ENCODE measurements around the gene HOATZ.

HOATZ gene

GRCh38 chr11:111566324-111566723 is 51.7 kb downstream of the HOATZ start:
- DNase-seq: no peak
- Histone ChIP-seq H3K36me3 (ENCODE audit: control insufficient read depth in 1 of 2, insufficient read depth in 2 of 2, low read depth in 1 of 2, low read length in 2 of 2) (peaks cover 0 to 7% of the 10 kb centered on the region in 2 experiments), H3K9ac (ENCODE audit: low read length) (no peak overlapping the region), H3K4me1 (ENCODE audit: control insufficient read depth, insufficient read depth, low read depth, low read length) (peaks cover 11% of the 10 kb centered on the region), H3K4ac (ENCODE audit: low read depth in 1 of 2, low read length in 2 of 2) (no peak overlapping the region), H2BK12ac (ENCODE audit: low read length in 2 of 2) (peak overlapping the region in 1 of 2 experiments; percentile 57), H3K27ac (ENCODE audit: low read length, poor library complexity, severe bottlenecking) (no peak overlapping the region), H2BK120ac (ENCODE audit: low read depth, low read length) (no peak overlapping the region), H2BK15ac (ENCODE audit: low read depth, poor library complexity, severe bottlenecking) (no peak overlapping the region), H3K79me1 (replicated peaks; ENCODE audit: low read length, poor library complexity, severe bottlenecking) (no peaks in the 10 kb centered on the region), H3K9me3 (ENCODE audit: control insufficient read depth, low read length) (no peaks in the 10 kb centered on the region), H2AK5ac (ENCODE audit: low read length, severe bottlenecking) (peak overlapping the region; percentile 46), H3K14ac (ENCODE audit: low read length in 2 of 2) (no peak overlapping the region), H2AFZ (ENCODE audit: low read depth, low read length) (no peak overlapping the region), H4K8ac (ENCODE audit: low read length) (no peak overlapping the region), H3K4me3 (ENCODE audit: insufficient read depth in 1 of 2, low read depth in 1 of 2, low read length in 2 of 2) (no peak overlapping the region), H3K27me3 (ENCODE audit: control insufficient read depth in 1 of 2, insufficient read depth in 1 of 2, low read length in 2 of 2) (no peaks in the 10 kb centered on the region), H2BK5ac (ENCODE audit: low read depth, low read length, poor library complexity, severe bottlenecking) (no peak overlapping the region), H3K4me2 (ENCODE audit: low read length, poor library complexity, severe bottlenecking) (no peak overlapping the region), H3K18ac (ENCODE audit: low read depth in 1 of 2, low read length in 2 of 2) (no peak overlapping the region), H3K23ac (ENCODE audit: low read length in 2 of 2) (no peak overlapping the region), H4K91ac (ENCODE audit: low read length) (no peak overlapping the region)
- WGBS: 81% methylated on average over 6 of the region's 7 CpGs

DNA sequence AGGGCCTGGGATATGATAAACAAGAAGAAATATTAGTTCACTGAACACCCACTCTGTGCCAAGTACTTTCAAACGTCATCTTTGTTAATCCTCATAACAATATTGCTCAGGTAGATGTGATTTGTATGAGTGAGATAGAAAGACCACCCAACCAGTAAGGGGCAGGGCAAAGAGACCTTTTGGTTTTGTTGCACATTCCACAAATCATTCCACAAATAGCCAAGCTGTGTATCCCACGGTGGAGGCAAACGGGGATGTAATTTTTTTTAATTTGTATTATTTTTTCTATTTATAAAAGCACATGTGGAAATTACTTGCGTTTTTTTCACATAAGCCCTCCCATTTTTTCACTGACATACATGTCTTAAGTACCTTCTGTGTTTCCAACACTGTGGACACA is 54.9 kb downstream of the HOATZ start:
- Histone ChIP-seq H4K91ac (ENCODE audit: low read length) (no peak overlapping the region), H2BK5ac (ENCODE audit: low read depth, low read length, poor library complexity, severe bottlenecking) (no peak overlapping the region), H4K8ac (ENCODE audit: low read length) (no peak overlapping the region), H2BK15ac (ENCODE audit: low read depth, poor library complexity, severe bottlenecking) (no peak overlapping the region), H3K4ac (ENCODE audit: low read depth in 1 of 2, low read length in 2 of 2) (no peak overlapping the region), H3K27me3 (ENCODE audit: control insufficient read depth in 1 of 2, insufficient read depth in 1 of 2, low read length in 2 of 2) (no peaks in the 10 kb centered on the region), H3K4me3 (ENCODE audit: insufficient read depth in 1 of 2, low read depth in 1 of 2, low read length in 2 of 2) (no peak overlapping the region), H3K23ac (ENCODE audit: low read length in 2 of 2) (no peak overlapping the region), H2AFZ (ENCODE audit: low read depth, low read length) (no peak overlapping the region), H3K4me2 (ENCODE audit: low read length, poor library complexity, severe bottlenecking) (no peak overlapping the region), H2BK120ac (ENCODE audit: low read depth, low read length) (no peak overlapping the region), H3K9ac (ENCODE audit: low read length) (no peak overlapping the region), H3K18ac (ENCODE audit: low read depth in 1 of 2, low read length in 2 of 2) (no peak overlapping the region), H3K79me1 (replicated peaks; ENCODE audit: low read length, poor library complexity, severe bottlenecking) (no peaks in the 10 kb centered on the region), H2AK5ac (ENCODE audit: low read length, severe bottlenecking) (no peak overlapping the region), H2BK12ac (ENCODE audit: low read length in 2 of 2) (no peak overlapping the region), H3K36me3 (ENCODE audit: control insufficient read depth in 1 of 2, insufficient read depth in 2 of 2, low read depth in 1 of 2, low read length in 2 of 2) (no peaks in the 10 kb centered on the region), H3K4me1 (ENCODE audit: control insufficient read depth, insufficient read depth, low read depth, low read length) (peaks cover 9% of the 10 kb centered on the region), H3K14ac (ENCODE audit: low read length in 2 of 2) (no peak overlapping the region), H3K27ac (ENCODE audit: low read length, poor library complexity, severe bottlenecking) (no peak overlapping the region), H3K9me3 (ENCODE audit: control insufficient read depth, low read length) (no peaks in the 10 kb centered on the region)
- 74% methylated on average over 1 of the region's 4 CpGs for WGBS
- DNase-seq: no peak

- Histone ChIP-seq H3K23ac (ENCODE audit: low read length in 2 of 2) (no peak overlapping the region), H2AK5ac (ENCODE audit: low read length, severe bottlenecking) (no peak overlapping the region), H3K9ac (ENCODE audit: low read length) (no peak overlapping the region), H3K36me3 (ENCODE audit: control insufficient read depth in 1 of 2, insufficient read depth in 2 of 2, low read depth in 1 of 2, low read length in 2 of 2) (no peaks in the 10 kb centered on the region), H3K27ac (ENCODE audit: low read length, poor library complexity, severe bottlenecking) (no peak overlapping the region), H3K9me3 (ENCODE audit: control insufficient read depth, low read length) (no peaks in the 10 kb centered on the region), H3K79me1 (replicated peaks; ENCODE audit: low read length, poor library complexity, severe bottlenecking) (no peaks in the 10 kb centered on the region), H3K4ac (ENCODE audit: low read depth in 1 of 2, low read length in 2 of 2) (no peak overlapping the region), H3K4me2 (ENCODE audit: low read length, poor library complexity, severe bottlenecking) (no peak overlapping the region), H2BK15ac (ENCODE audit: low read depth, poor library complexity, severe bottlenecking) (no peak overlapping the region), H3K27me3 (ENCODE audit: control insufficient read depth in 1 of 2, insufficient read depth in 1 of 2, low read length in 2 of 2) (no peaks in the 10 kb centered on the region), H3K4me3 (ENCODE audit: insufficient read depth in 1 of 2, low read depth in 1 of 2, low read length in 2 of 2) (no peak overlapping the region), H4K8ac (ENCODE audit: low read length) (no peak overlapping the region), H4K91ac (ENCODE audit: low read length) (no peak overlapping the region), H3K14ac (ENCODE audit: low read length in 2 of 2) (no peak overlapping the region), H2BK5ac (ENCODE audit: low read depth, low read length, poor library complexity, severe bottlenecking) (no peak overlapping the region), H3K4me1 (ENCODE audit: control insufficient read depth, insufficient read depth, low read depth, low read length) (peaks cover 9% of the 10 kb centered on the region), H3K18ac (ENCODE audit: low read depth in 1 of 2, low read length in 2 of 2) (no peak overlapping the region), H2AFZ (ENCODE audit: low read depth, low read length) (no peak overlapping the region), H2BK120ac (ENCODE audit: low read depth, low read length) (no peak overlapping the region), H2BK12ac (ENCODE audit: low read length in 2 of 2) (no peak overlapping the region)
- DNase-seq: no peak
- WGBS: 90% methylated on average over 2 of the region's 6 CpGs
Observed at GRCh38 chr11:111570796-111571195, 56.2 kb downstream of the HOATZ start.

GRCh38 chr11:111571829-111572501 is 57.4 kb downstream of the HOATZ start:
- H2BK12ac ChIP-seq (ENCODE audit: low read length in 2 of 2): no peak overlapping the region
- WGBS: 89% methylated on average over 4 of the region's 6 CpGs
- no peak overlapping the region for H4K91ac ChIP-seq (ENCODE audit: low read length)
- peaks cover 8% of the 10 kb centered on the region for H3K4me1 ChIP-seq (ENCODE audit: control insufficient read depth, insufficient read depth, low read depth, low read length)
- no peak overlapping the region for H3K4ac ChIP-seq (ENCODE audit: low read depth in 1 of 2, low read length in 2 of 2)
- H3K4me3 ChIP-seq (ENCODE audit: insufficient read depth in 1 of 2, low read depth in 1 of 2, low read length in 2 of 2): no peak overlapping the region
- H3K9ac ChIP-seq (ENCODE audit: low read length): no peak overlapping the region
- H2BK15ac ChIP-seq (ENCODE audit: low read depth, poor library complexity, severe bottlenecking): no peak overlapping the region
- no peak overlapping the region for H3K27ac ChIP-seq (ENCODE audit: low read length, poor library complexity, severe bottlenecking)
- no peaks in the 10 kb centered on the region for H3K27me3 ChIP-seq (ENCODE audit: control insufficient read depth in 1 of 2, insufficient read depth in 1 of 2, low read length in 2 of 2)
- H3K79me1 ChIP-seq (replicated peaks; ENCODE audit: low read length, poor library complexity, severe bottlenecking): no peaks in the 10 kb centered on the region
- H3K36me3 ChIP-seq (ENCODE audit: control insufficient read depth in 1 of 2, insufficient read depth in 2 of 2, low read depth in 1 of 2, low read length in 2 of 2): no peaks in the 10 kb centered on the region
- no peak overlapping the region for H3K23ac ChIP-seq (ENCODE audit: low read length in 2 of 2)
- H2BK5ac ChIP-seq (ENCODE audit: low read depth, low read length, poor library complexity, severe bottlenecking): no peak overlapping the region
- no peak overlapping the region for H3K14ac ChIP-seq (ENCODE audit: low read length in 2 of 2)
- H2AK5ac ChIP-seq (ENCODE audit: low read length, severe bottlenecking): no peak overlapping the region
- H4K8ac ChIP-seq (ENCODE audit: low read length): peak overlapping the region; percentile 72
- H2AFZ ChIP-seq (ENCODE audit: low read depth, low read length): no peak overlapping the region
- H3K4me2 ChIP-seq (ENCODE audit: low read length, poor library complexity, severe bottlenecking): no peak overlapping the region
- H2BK120ac ChIP-seq (ENCODE audit: low read depth, low read length): no peak overlapping the region
- no peak for DNase-seq
- H3K9me3 ChIP-seq (ENCODE audit: control insufficient read depth, low read length): no peaks in the 10 kb centered on the region
- H3K18ac ChIP-seq (ENCODE audit: low read depth in 1 of 2, low read length in 2 of 2): no peak overlapping the region
